LNCaP clone FGC (cell line): ENCODE data around the gene TP63.

ENCODE experiments used
- DNase-seq: peaks from one replicate; pipeline ENCODE4 v3.0.0-alpha.2; 2011; ENCODE audit warnings: low read depth
- H3K4me3 ChIP-seq: 2 replicates; pipeline ENCODE4 v1.5.1; 2011; ENCODE audit warnings: mild to moderate bottlenecking, low read depth, low read length, control low read depth
- CTCF ChIP-seq: IDR thresholded peaks from 2 replicates; pipeline ENCODE4 v1.5.1; 2012; ENCODE audit warnings: mild to moderate bottlenecking; ENCODE audit not compliant: control insufficient read depth, insufficient read depth; ENCODE audit errors: extremely low read depth

Gene TP63

DNA sequence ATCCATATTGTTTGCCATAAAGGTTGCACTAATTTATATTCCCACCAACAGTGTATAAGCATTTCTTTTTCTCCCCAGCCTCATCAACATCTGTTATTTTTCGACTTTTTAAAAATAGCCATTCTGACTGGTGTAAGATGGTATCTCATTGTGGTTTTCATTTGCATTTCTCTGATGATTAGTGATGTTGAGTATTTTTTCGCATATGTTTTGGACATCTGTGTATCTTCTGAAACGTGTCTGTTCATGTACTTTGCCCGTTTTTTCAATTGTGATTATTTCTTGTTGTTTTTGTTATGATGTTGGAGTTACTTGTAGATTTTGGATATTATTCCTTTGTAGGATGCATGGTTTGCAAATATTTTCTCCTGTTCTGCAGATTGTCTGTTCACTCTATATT lies 46.5 kb downstream of the TP63 start:
- TF ChIP-seq CTCF: no peak

GRCh38 chr3:189680723-189681122 lies 49.5 kb downstream of the TP63 start:
- no peak for TF ChIP-seq CTCF
- no peak overlapping the region for H3K4me3 ChIP-seq
- no peak for DNase-seq

More for the DNA sequence above, 46.5 kb downstream of the TP63 start:
- H3K4me3 ChIP-seq: no peak overlapping the region
- no peak for DNase-seq

GRCh38 chr3:189683546-189684255 lies 52.5 kb downstream of the TP63 start:
- H3K4me3 ChIP-seq: no peak overlapping the region
- no peak for TF ChIP-seq CTCF
- no peak for DNase-seq

DNA sequence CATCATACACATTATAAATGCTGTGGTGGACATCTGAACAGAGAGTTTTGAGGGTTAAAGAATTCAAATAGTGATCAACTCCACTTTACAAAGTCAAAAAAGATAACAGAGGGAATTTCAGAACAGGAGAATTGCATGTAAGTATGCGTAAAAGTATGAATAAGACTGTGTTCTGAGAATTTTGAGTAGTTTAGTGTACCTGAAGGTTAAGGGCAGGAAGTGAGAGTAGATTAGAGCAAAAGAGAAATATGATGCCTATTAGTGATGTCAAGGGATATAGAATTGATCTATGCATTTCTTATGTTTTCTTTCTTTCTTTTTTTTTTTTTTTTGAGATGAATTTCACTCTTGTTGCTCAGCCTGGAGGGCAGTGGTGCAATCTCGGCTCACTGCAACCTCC lies 53.1 kb downstream of the TP63 start:
- TF ChIP-seq CTCF: no peak
- no peak overlapping the region for H3K4me3 ChIP-seq
- DNase-seq: no peak

DNA sequence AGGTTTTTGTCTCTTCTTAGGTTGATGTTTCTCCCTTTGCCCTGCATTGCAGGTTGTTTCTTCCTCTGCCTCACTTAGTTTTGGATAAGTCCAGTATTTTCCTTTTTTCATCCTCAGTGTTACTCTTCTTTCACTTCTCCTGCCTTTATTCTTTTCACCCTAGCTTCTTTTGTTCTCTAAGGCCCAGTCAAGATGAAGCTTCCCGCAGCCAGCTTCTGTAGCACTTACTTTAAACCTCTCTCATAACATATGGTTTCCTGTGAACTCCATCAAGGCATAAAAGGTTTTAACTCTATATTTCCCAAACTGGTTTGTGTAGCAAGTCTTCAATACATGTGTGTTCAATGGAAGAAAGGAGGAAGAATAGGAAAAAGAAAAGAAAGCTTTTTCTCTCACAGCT lies 54.1 kb downstream of the TP63 start:
- TF ChIP-seq CTCF: no peak
- DNase-seq: no peak
- H3K4me3 ChIP-seq: no peak overlapping the region

DNA sequence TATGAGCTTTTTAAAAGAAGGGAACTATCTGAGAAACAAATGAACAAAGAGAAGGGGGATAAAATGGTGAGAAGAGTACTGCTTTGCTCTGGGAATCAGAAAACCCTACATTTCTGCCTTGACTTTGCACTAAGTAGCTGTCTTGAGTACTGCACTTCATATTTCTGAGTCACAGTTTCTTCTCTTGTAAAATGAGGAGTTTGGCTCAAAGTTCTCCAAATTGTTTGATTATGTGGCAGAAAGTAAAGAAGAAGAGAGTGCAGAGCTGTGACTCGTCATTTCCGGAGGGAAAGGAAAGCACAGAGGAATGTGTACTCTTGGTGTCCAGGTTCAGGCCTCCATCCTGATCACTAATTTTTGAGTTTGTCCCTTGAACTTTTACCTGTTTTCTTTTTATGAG lies 54.7 kb downstream of the TP63 start:
- DNase-seq: no peak
- no peak overlapping the region for H3K4me3 ChIP-seq

More for the DNA sequence above, 54.7 kb downstream of the TP63 start:
- TF ChIP-seq CTCF: no peak
